Uterus (tissue), 2 donors: ENCODE data around the gene CDKN2C.

ENCODE experiments used
- POLR2A ChIP-seq, 2 donors: fragments of 450-650 bp; IDR thresholded peaks; one replicate each; pipeline ENCODE4 v1.6.1; 2016; ENCODE audit warnings: antibody characterized with exemption in 2 of 2, mild to moderate bottlenecking in 1 of 2, moderate library complexity in 1 of 2
- TF ChIP-seq, protein P1 (sequence below), 4 experiments: fragments of 200-600 bp in 2 of 4; fragments of 450-650 bp in 2 of 4; sonication (generic) in 2 of 4; IDR thresholded peaks; one replicate each; pipeline ENCODE4 v1.5.1; 2016 to 2019; ENCODE audit warnings: antibody characterized with exemption in 4 of 4, mild to moderate bottlenecking in 2 of 4, moderate library complexity in 1 of 4

DNA sequence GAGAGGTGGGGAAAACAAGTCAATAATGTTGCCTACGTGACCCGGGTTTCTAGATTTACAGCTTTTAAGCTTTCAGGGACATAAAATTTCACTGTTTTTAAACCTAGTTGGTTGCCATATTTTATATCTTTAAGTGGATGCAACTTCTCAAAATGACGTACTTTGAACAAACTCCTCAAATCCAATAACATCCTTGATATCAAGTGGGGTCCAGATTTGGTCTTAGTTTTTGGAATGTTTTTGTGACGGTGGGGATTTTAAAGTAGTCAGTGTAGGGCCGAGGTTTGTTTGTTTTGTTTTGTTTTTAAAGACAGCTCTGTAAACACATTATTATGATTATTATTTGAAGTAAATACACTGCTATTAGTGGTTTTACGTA is 453 bp downstream of the CDKN2C start:
- TF ChIP-seq, protein P1, sequence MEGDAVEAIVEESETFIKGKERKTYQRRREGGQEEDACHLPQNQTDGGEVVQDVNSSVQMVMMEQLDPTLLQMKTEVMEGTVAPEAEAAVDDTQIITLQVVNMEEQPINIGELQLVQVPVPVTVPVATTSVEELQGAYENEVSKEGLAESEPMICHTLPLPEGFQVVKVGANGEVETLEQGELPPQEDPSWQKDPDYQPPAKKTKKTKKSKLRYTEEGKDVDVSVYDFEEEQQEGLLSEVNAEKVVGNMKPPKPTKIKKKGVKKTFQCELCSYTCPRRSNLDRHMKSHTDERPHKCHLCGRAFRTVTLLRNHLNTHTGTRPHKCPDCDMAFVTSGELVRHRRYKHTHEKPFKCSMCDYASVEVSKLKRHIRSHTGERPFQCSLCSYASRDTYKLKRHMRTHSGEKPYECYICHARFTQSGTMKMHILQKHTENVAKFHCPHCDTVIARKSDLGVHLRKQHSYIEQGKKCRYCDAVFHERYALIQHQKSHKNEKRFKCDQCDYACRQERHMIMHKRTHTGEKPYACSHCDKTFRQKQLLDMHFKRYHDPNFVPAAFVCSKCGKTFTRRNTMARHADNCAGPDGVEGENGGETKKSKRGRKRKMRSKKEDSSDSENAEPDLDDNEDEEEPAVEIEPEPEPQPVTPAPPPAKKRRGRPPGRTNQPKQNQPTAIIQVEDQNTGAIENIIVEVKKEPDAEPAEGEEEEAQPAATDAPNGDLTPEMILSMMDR (IDR thresholded peaks at IDR 0.05) = no peak
- TF ChIP-seq POLR2A (IDR thresholded peaks at IDR 0.05) = no peak
